Activated CD4-positive, alpha-beta T cell treated with anti-CD3 and anti-CD28 coated beads, Interleukin-2, amount 10 ng/mL, durations not matched to agents 24 days and 14 days (primary cell): Measurements from ENCODE around the gene CTTNBP2NL. TPM values are rescaled to one million over a fixed set of nuclear protein-coding genes. Genes with fewer than 3 reads are reported as not detected.
"Not testable (repeated sequence)": the region's sequence is repeated elsewhere in the genome, so short reads cannot be mapped to it uniquely, and the experiment has no call there.

Experiments
- DNase-seq: peaks from one replicate; pipeline ENCODE4 v3.0.0; 2022
- H3K27ac Mint-ChIP-seq: one replicate; pipeline ENCODE4 v1.8.0; 2022; ENCODE audit warnings: mild to moderate bottlenecking, mixed read lengths
- H3K27me3 Mint-ChIP-seq: one replicate; pipeline ENCODE4 v1.8.0; 2022; ENCODE audit warnings: mixed read lengths
- H3K36me3 Mint-ChIP-seq: one replicate; pipeline ENCODE4 v1.8.0; 2022; ENCODE audit warnings: low read depth, mild to moderate bottlenecking, mixed read lengths
- H3K4me1 Mint-ChIP-seq: one replicate; pipeline ENCODE4 v1.8.0; 2021; ENCODE audit warnings: mixed read lengths
- H3K4me3 Mint-ChIP-seq: one replicate; pipeline ENCODE4 v1.8.0; 2022; ENCODE audit warnings: mild to moderate bottlenecking, moderate library complexity, mixed read lengths
- H3K9me3 Mint-ChIP-seq: one replicate; pipeline ENCODE4 v1.8.0; 2021; ENCODE audit warnings: mixed read lengths
- intact Hi-C: fragments of 100-400 bp; cut with micrococcal nuclease; formaldehyde crosslinking; loops from one replicate; pipeline ENCODE4 v1.15.1; 2023
- total RNA-seq: library from RNA; stranded (reverse); gene quantifications from 2 replicates; pipeline ENCODE4 v1.2.3, GENCODE V29; 2022

The CTTNBP2NL gene
- total RNA-seq, 1 donor from 2014 or later, result 4.1 TPM

GRCh38 chr1:112470966-112471365, 75.0 kb downstream of the CTTNBP2NL start:
- H3K4me3 Mint-ChIP-seq, result no peak overlapping the region
- peaks cover 29% of the 10 kb centered on the region for H3K27me3 Mint-ChIP-seq
- no peaks in the 10 kb centered on the region for H3K9me3 Mint-ChIP-seq
- no peak overlapping the region for H3K27ac Mint-ChIP-seq
- peaks cover 9% of the 10 kb centered on the region for H3K4me1 Mint-ChIP-seq
- DNase-seq, result no peak
- intact Hi-C loops, result no loop called here
- no peaks in the 10 kb centered on the region for H3K36me3 Mint-ChIP-seq

GRCh38 chr1:112472142-112472541, 76.1 kb downstream of the CTTNBP2NL start:
- H3K27ac Mint-ChIP-seq, result no peak overlapping the region
- intact Hi-C loops, result no loop called here
- peaks cover 5% of the 10 kb centered on the region for H3K9me3 Mint-ChIP-seq

GRCh38 chr1:112477550-112477949, 81.5 kb downstream of the CTTNBP2NL start:
- intact Hi-C loops, result no loop called here
- Mint-ChIP-seq H3K4me1 (no peaks in the 10 kb centered on the region), H3K9me3 (peaks cover 18% of the 10 kb centered on the region), H3K27me3 (peaks cover 15% of the 10 kb centered on the region), H3K4me3 (no peak overlapping the region), H3K27ac (no peak overlapping the region), H3K36me3 (peaks cover 2% of the 10 kb centered on the region)
- DNase-seq, result no peak

More at GRCh38 chr1:112472142-112472541, 76.1 kb downstream of the CTTNBP2NL start:
- Mint-ChIP-seq H3K36me3 (no peaks in the 10 kb centered on the region), H3K27me3 (peaks cover 26% of the 10 kb centered on the region), H3K4me1 (no peaks in the 10 kb centered on the region), H3K4me3 (no peak overlapping the region)
- no peak for DNase-seq

- intact Hi-C loops, result no loop called here
- no peaks in the 10 kb centered on the region for H3K4me1 Mint-ChIP-seq
- peaks cover 19% of the 10 kb centered on the region for H3K27me3 Mint-ChIP-seq
- H3K9me3 Mint-ChIP-seq, result peaks cover 18% of the 10 kb centered on the region
- no peak overlapping the region for H3K4me3 Mint-ChIP-seq
- H3K27ac Mint-ChIP-seq, result no peak overlapping the region
- H3K36me3 Mint-ChIP-seq, result peaks cover 2% of the 10 kb centered on the region
- DNase-seq, result no peak
Observed at GRCh38 chr1:112478314-112478713, 82.3 kb downstream of the CTTNBP2NL start.

GRCh38 chr1:112486063-112486462, 90.0 kb downstream of the CTTNBP2NL start:
- H3K27me3 Mint-ChIP-seq, result peaks cover 19% of the 10 kb centered on the region
- H3K4me3 Mint-ChIP-seq, intact Hi-C loops, DNase-seq, H3K36me3 Mint-ChIP-seq, H3K9me3 Mint-ChIP-seq, H3K4me1 Mint-ChIP-seq, H3K27ac Mint-ChIP-seq: not testable (repeated sequence)

GRCh38 chr1:112487686-112488085, 91.7 kb downstream of the CTTNBP2NL start:
- peaks cover 12% of the 10 kb centered on the region for H3K27me3 Mint-ChIP-seq
- intact Hi-C loops, H3K4me3 Mint-ChIP-seq, DNase-seq, H3K27ac Mint-ChIP-seq, H3K36me3 Mint-ChIP-seq, H3K9me3 Mint-ChIP-seq, H3K4me1 Mint-ChIP-seq: not testable (repeated sequence)

- Mint-ChIP-seq H3K4me3 (no peak overlapping the region), H3K36me3 (no peaks in the 10 kb centered on the region), H3K27me3 (peaks cover 11% of the 10 kb centered on the region), H3K27ac (no peak overlapping the region), H3K4me1 (no peaks in the 10 kb centered on the region), H3K9me3 (no peaks in the 10 kb centered on the region)
- intact Hi-C loops, result no loop called here
- DNase-seq, result no peak
Observed at GRCh38 chr1:112488141-112488540, 92.1 kb downstream of the CTTNBP2NL start.

GRCh38 chr1:112492076-112492475, 96.1 kb downstream of the CTTNBP2NL start:
- peaks cover 20% of the 10 kb centered on the region for H3K27me3 Mint-ChIP-seq
- intact Hi-C loops, result no loop called here
- H3K36me3 Mint-ChIP-seq, result no peaks in the 10 kb centered on the region
- H3K4me1 Mint-ChIP-seq, result peaks cover 2% of the 10 kb centered on the region
- no peak for DNase-seq
- H3K4me3 Mint-ChIP-seq, result no peak overlapping the region
- no peak overlapping the region for H3K27ac Mint-ChIP-seq
- H3K9me3 Mint-ChIP-seq, result no peaks in the 10 kb centered on the region

GRCh38 chr1:112493351-112493750, 97.3 kb downstream of the CTTNBP2NL start:
- intact Hi-C loops, result no loop called here
- Mint-ChIP-seq H3K27ac (no peak overlapping the region), H3K9me3 (no peaks in the 10 kb centered on the region), H3K27me3 (peaks cover 27% of the 10 kb centered on the region), H3K4me1 (peaks cover 2% of the 10 kb centered on the region), H3K36me3 (no peaks in the 10 kb centered on the region), H3K4me3 (no peak overlapping the region)
- no peak for DNase-seq

- Mint-ChIP-seq H3K27ac (no peak overlapping the region), H3K36me3 (no peaks in the 10 kb centered on the region), H3K4me1 (peaks cover 2% of the 10 kb centered on the region), H3K9me3 (no peaks in the 10 kb centered on the region), H3K4me3 (no peak overlapping the region), H3K27me3 (peaks cover 47% of the 10 kb centered on the region)
- no peak for DNase-seq
- intact Hi-C loops, result no loop called here
Observed at GRCh38 chr1:112496290-112496689, 100.3 kb downstream of the CTTNBP2NL start.

- H3K27me3 Mint-ChIP-seq, result peaks cover 66% of the 10 kb centered on the region
- H3K27ac Mint-ChIP-seq, result no peak overlapping the region
- intact Hi-C loops, result loop anchor here (2.0 kb wide), 2 partner anchors 113 to 205 kb away; partner anchors contain the start of gene RHOC
- H3K9me3 Mint-ChIP-seq, result no peaks in the 10 kb centered on the region
- peak overlapping the region; percentile 71 for H3K4me3 Mint-ChIP-seq
- peak; percentile 89 for DNase-seq
- peaks cover 6% of the 10 kb centered on the region for H3K4me1 Mint-ChIP-seq
- no peaks in the 10 kb centered on the region for H3K36me3 Mint-ChIP-seq
Observed at GRCh38 chr1:112501810-112502641, 106.0 kb downstream of the CTTNBP2NL start.

GRCh38 chr1:112502826-112503225, 106.8 kb downstream of the CTTNBP2NL start:
- peaks cover 9% of the 10 kb centered on the region for H3K4me1 Mint-ChIP-seq
- H3K27me3 Mint-ChIP-seq, result peaks cover 68% of the 10 kb centered on the region
- H3K4me3 Mint-ChIP-seq, result peak overlapping the region; percentile 5
- DNase-seq, result no peak
- H3K27ac Mint-ChIP-seq, result no peak overlapping the region
- H3K36me3 Mint-ChIP-seq, result no peaks in the 10 kb centered on the region
- H3K9me3 Mint-ChIP-seq, result no peaks in the 10 kb centered on the region
- intact Hi-C loops, result loop anchor here (2.0 kb wide), 2 partner anchors 112 to 204 kb away; partner anchors contain the start of gene RHOC

- Mint-ChIP-seq H3K36me3 (no peaks in the 10 kb centered on the region), H3K9me3 (no peaks in the 10 kb centered on the region), H3K27ac (no peak overlapping the region), H3K27me3 (peaks cover 65% of the 10 kb centered on the region), H3K4me3 (no peak overlapping the region), H3K4me1 (peaks cover 12% of the 10 kb centered on the region)
- intact Hi-C loops, result no loop called here
- DNase-seq, result no peak
Observed at GRCh38 chr1:112504001-112504660, 108.1 kb downstream of the CTTNBP2NL start.
